ENCODE measurements around the gene TMEM97. TPM values are rescaled to one million over a fixed set of nuclear protein-coding genes. Genes with fewer than 3 reads are reported as not detected.
"Not testable (repeated sequence)": the region's sequence is repeated elsewhere in the genome, so short reads cannot be mapped to it uniquely, and the experiment has no call there.

TMEM97 gene
- total RNA-seq, 1 experiment from 2014 or later, result 32.7 TPM

GRCh38 chr17:28338056-28338768, 19.2 kb downstream of the TMEM97 start:
- DNase-seq (ENCODE audit: low spot score), result peak; percentile 95

- DNase-seq (ENCODE audit: low spot score), result not testable (repeated sequence)
These were observed 19.8 kb downstream of the TMEM97 start for GRCh38 chr17:28338769-28339212.

- DNase-seq (ENCODE audit: low spot score), result no peak
These were observed 20.4 kb downstream of the TMEM97 start for GRCh38 chr17:28339431-28339830.

GRCh38 chr17:28340374-28340773, 21.4 kb downstream of the TMEM97 start:
- DNase-seq (ENCODE audit: low spot score), result no peak

GRCh38 chr17:28341516-28341915, 22.5 kb downstream of the TMEM97 start:
- no peak for DNase-seq (ENCODE audit: low spot score)

- DNase-seq (ENCODE audit: low spot score), result no peak
These were observed 23.3 kb downstream of the TMEM97 start for GRCh38 chr17:28342313-28342712.

GRCh38 chr17:28343491-28343932, 24.5 kb downstream of the TMEM97 start:
- DNase-seq (ENCODE audit: low spot score), result no peak

- DNase-seq (ENCODE audit: low spot score), result no peak
These were observed 25.0 kb downstream of the TMEM97 start for GRCh38 chr17:28344011-28344410.

GRCh38 chr17:28344435-28344901, 25.5 kb downstream of the TMEM97 start:
- DNase-seq (ENCODE audit: low spot score), result no peak

- DNase-seq (ENCODE audit: low spot score), result peak; percentile 33
These were observed 26.6 kb downstream of the TMEM97 start for GRCh38 chr17:28345419-28346198.

GRCh38 chr17:28346199-28346580, 27.2 kb downstream of the TMEM97 start:
- DNase-seq (ENCODE audit: low spot score), result peak; percentile 39

GRCh38 chr17:28346746-28347246, 27.8 kb downstream of the TMEM97 start:
- no peak for DNase-seq (ENCODE audit: low spot score)

- DNase-seq (ENCODE audit: low spot score), result peak; percentile 98
These were observed 28.4 kb downstream of the TMEM97 start for GRCh38 chr17:28347261-28347891.

- DNase-seq (ENCODE audit: low spot score), result no peak
These were observed 30.0 kb downstream of the TMEM97 start for GRCh38 chr17:28348979-28349378.

GRCh38 chr17:28350271-28350670, 31.3 kb downstream of the TMEM97 start:
- no peak for DNase-seq (ENCODE audit: low spot score)

- DNase-seq (ENCODE audit: low spot score), result peak; percentile 89
These were observed 38.3 kb downstream of the TMEM97 start, which contains the start of gene POLDIP2 for GRCh38 chr17:28357061-28357900. TSS of gene POLDIP2 (minus strand) at chr17:28357527. CDS start at chr17:28357448, 79 bp downstream.

- no peak for DNase-seq (ENCODE audit: low spot score)
These were observed 38.8 kb downstream of the TMEM97 start for GRCh38 chr17:28357901-28358197.

- DNase-seq (ENCODE audit: low spot score), result no peak
These were observed 44.2 kb downstream of the TMEM97 start for GRCh38 chr17:28363186-28363585.

GRCh38 chr17:28363776-28364650, 45.0 kb downstream of the TMEM97 start:
- no peak for DNase-seq (ENCODE audit: low spot score)

GRCh38 chr17:28364665-28365363, 45.8 kb downstream of the TMEM97 start, which contains the start of gene SEBOX:
TSS of gene SEBOX (minus strand) at chr17:28365199. CDS start at chr17:28365151, 48 bp downstream.
- DNase-seq (ENCODE audit: low spot score), result no peak

Measured in A172 (cell line).